CD4-positive, alpha-beta T cell (primary cell): ENCODE measurements around the gene ARFIP1. TPM values are rescaled to one million over a fixed set of nuclear protein-coding genes. Genes with fewer than 3 reads are reported as not detected.

Source experiments
- ATAC-seq: fragments of 200-7000 bp; cut with Tn5 transposase; one replicate; pipeline ENCODE4 v1.10.0; 2022; ENCODE audit warnings: mild to moderate bottlenecking; ENCODE audit not compliant: poor library complexity
- CTCF ChIA-PET: fragments of 350-600 bp; sonication (Branson Sonifier 250); formaldehyde crosslinking; loops from one replicate; lab custom pipeline; 2021; ENCODE audit warnings: antibody characterized with exemption, inconsistent platforms; lab: Charles Lee
- POLR2A ChIA-PET: fragments of 350-600 bp; sonication (Branson Sonifier 250); formaldehyde crosslinking; loops from one replicate; lab custom pipeline; 2021; ENCODE audit warnings: antibody characterized with exemption, inconsistent platforms; lab: Charles Lee
- DNase-seq, 14 experiments: peaks; one replicate each; pipeline ENCODE4 v3.0.0-alpha.2; 2013 to 2020; ENCODE audit warnings: mixed read lengths in 2 of 14
- H3K27ac ChIP-seq, 2 donors: one replicate each; pipeline versions ENCODE4 v1.5.1 to v1.7.0; 2013; ENCODE audit warnings: low read length in 2 of 2, low read depth in 1 of 2, mild to moderate bottlenecking in 1 of 2
- H3K27me3 ChIP-seq, 2 experiments: 1 replicate in 1 of 2; 2 replicates in 1 of 2; pipeline versions ENCODE4 v1.6.1 to v1.7.0; 2013; ENCODE audit warnings: low read length in 2 of 2, control low read depth in 1 of 2, mild to moderate bottlenecking in 1 of 2, moderate library complexity in 1 of 2; ENCODE audit not compliant: insufficient read depth in 2 of 2, control insufficient read depth in 1 of 2
- H3K36me3 ChIP-seq: one replicate; pipeline ENCODE4 v1.6.1; 2013; ENCODE audit warnings: low read length, control low read depth; ENCODE audit not compliant: insufficient read depth
- H3K4me1 ChIP-seq: one replicate; pipeline ENCODE4 v1.6.1; 2013; ENCODE audit warnings: low read length, control low read depth; ENCODE audit not compliant: insufficient read depth
- H3K4me3 ChIP-seq: one replicate; pipeline ENCODE4 v1.5.1; 2013; ENCODE audit warnings: mild to moderate bottlenecking, low read length, moderate library complexity
- H3K9me3 ChIP-seq, 2 experiments: 1 replicate in 1 of 2; 2 replicates in 1 of 2; pipeline versions ENCODE4 v1.6.1 to v1.7.0; 2013; ENCODE audit warnings: low read length in 2 of 2, mild to moderate bottlenecking in 2 of 2, control low read depth in 1 of 2, moderate library complexity in 1 of 2; ENCODE audit not compliant: control insufficient read depth in 1 of 2, insufficient read depth in 1 of 2
- H3K27ac Mint-ChIP-seq: one replicate; pipeline ENCODE4 v1.8.0; 2020; ENCODE audit warnings: mixed read lengths
- H3K27me3 Mint-ChIP-seq: one replicate; pipeline ENCODE4 v1.8.0; 2021; ENCODE audit warnings: mixed read lengths
- H3K36me3 Mint-ChIP-seq: one replicate; pipeline ENCODE4 v1.8.0; 2021; ENCODE audit warnings: low read depth, mixed read lengths
- H3K4me1 Mint-ChIP-seq: one replicate; pipeline ENCODE4 v1.8.0; 2021; ENCODE audit warnings: low read depth, mixed read lengths
- H3K4me3 Mint-ChIP-seq: one replicate; pipeline ENCODE4 v1.8.0; 2020; ENCODE audit warnings: mild to moderate bottlenecking, mixed read lengths
- H3K9me3 Mint-ChIP-seq: one replicate; pipeline ENCODE4 v1.8.0; 2020; ENCODE audit warnings: mixed read lengths
- CTCF ChIP-seq: fragments of 200-600 bp; IDR thresholded peaks from one replicate; pipeline ENCODE4 v1.8.0; 2022; ENCODE audit warnings: antibody characterized with exemption, mild to moderate bottlenecking
- intact Hi-C, 2 experiments: fragments of 100-400 bp; cut with DNase I in 1 of 2; cut with micrococcal nuclease in 1 of 2; formaldehyde crosslinking; loops; one replicate each; pipeline versions ENCODE4 v1.15.1 to v1.9.0; 2023 to 2025; cut with DNase I, micrococcal nuclease
- total RNA-seq, 174 experiments: library from RNA in 2 of 174; stranded (reverse) in 2 of 174; gene quantifications; one replicate each; pipeline ENCODE4 v1.2.3 and lab custom pipeline; 2021 to 2026

Gene ARFIP1
- total RNA-seq, 2 experiments from 2014 or later, result 2.6 to 3.0 TPM

- Mint-ChIP-seq H3K27ac (no peak overlapping the region), H3K36me3 (no peaks in the 10 kb centered on the region), H3K9me3 (no peaks in the 10 kb centered on the region), H3K4me3 (no peak overlapping the region), H3K27me3 (peaks cover 36% of the 10 kb centered on the region), H3K4me1 (peaks cover 6% of the 10 kb centered on the region)
- no peaks in the 10 kb centered on the region for H3K4me1 ChIP-seq
- DNase-seq, result no peak
- TF ChIP-seq CTCF, result no peak
- ATAC-seq, result no peak
- peaks cover 16 to 25% of the 10 kb centered on the region in 2 experiments for H3K27me3 ChIP-seq
- intact Hi-C loops, result no loop called here
- no peaks in the 10 kb centered on the region for H3K9me3 ChIP-seq
- no peak overlapping the region for H3K4me3 ChIP-seq
- ChIA-PET POLR2A (no interaction called here), CTCF (no interaction called here)
- no peak overlapping the region for H3K27ac ChIP-seq
- no peaks in the 10 kb centered on the region for H3K36me3 ChIP-seq
Observed at GRCh38 chr4:152929888-152930287, 150.1 kb downstream of the ARFIP1 start.

- no peak for ATAC-seq
- Mint-ChIP-seq H3K27me3 (peaks cover 59% of the 10 kb centered on the region), H3K9me3 (no peaks in the 10 kb centered on the region), H3K27ac (no peak overlapping the region), H3K4me3 (peak overlapping the region; percentile 75), H3K36me3 (no peaks in the 10 kb centered on the region), H3K4me1 (peaks cover 24% of the 10 kb centered on the region)
- DNase-seq, result peak in 1 of 14 experiments; percentile 4
- intact Hi-C loops, result no loop called here
- no peak overlapping the region for H3K27ac ChIP-seq
- peaks cover 53 to 62% of the 10 kb centered on the region in 2 experiments for H3K27me3 ChIP-seq
- POLR2A ChIA-PET, result no interaction called here
- no peaks in the 10 kb centered on the region for H3K36me3 ChIP-seq
- TF ChIP-seq CTCF, result no peak
- H3K9me3 ChIP-seq, result peaks cover 0 to 5% of the 10 kb centered on the region in 2 experiments
- H3K4me1 ChIP-seq, result peaks cover 22% of the 10 kb centered on the region
- CTCF ChIA-PET, result no interaction called here
- H3K4me3 ChIP-seq, result no peak overlapping the region
Observed at GRCh38 chr4:152935143-152935542, 155.4 kb downstream of the ARFIP1 start.

- Histone ChIP-seq H3K9me3 (peaks cover 0 to 5% of the 10 kb centered on the region in 2 experiments), H3K36me3 (no peaks in the 10 kb centered on the region), H3K4me3 (peak within 1 kb of the TSS; percentile 50), H3K27me3 (peaks cover 54 to 62% of the 10 kb centered on the region in 2 experiments), H3K27ac (no peak within 1 kb of the TSS), H3K4me1 (peaks cover 22% of the 10 kb centered on the region)
- DNase-seq (peak in 3 of 14 experiments; percentile 0 to 21 (median 7)), ATAC-seq (no peak)
- POLR2A ChIA-PET, result no interaction called here
- intact Hi-C loops, result no loop called here
- TF ChIP-seq CTCF, result no peak
- Mint-ChIP-seq H3K4me3 (peak within 1 kb of the TSS; percentile 75), H3K9me3 (no peaks in the 10 kb centered on the region), H3K27ac (no peak within 1 kb of the TSS), H3K36me3 (no peaks in the 10 kb centered on the region), H3K27me3 (peaks cover 64% of the 10 kb centered on the region), H3K4me1 (peaks cover 24% of the 10 kb centered on the region)
- CTCF ChIA-PET, result no interaction called here
Observed at GRCh38 chr4:152935631-152936445, 156.1 kb downstream of the ARFIP1 start, which contains the start of gene FHDC1. Gene FHDC1 (plus strand): TSS chr4:152936323. CDS start chr4:152943058, 6,735 bp downstream.
